Panc1 (cell line): Measurements from ENCODE around the gene PSME3IP1. TPM values are rescaled to one million over a fixed set of nuclear protein-coding genes. Genes with fewer than 3 reads are reported as not detected.

ENCODE experiments used
- ATAC-seq: fragments of 200-7000 bp; cut with Tn5 transposase; 2 replicates; pipeline ENCODE4 v1.9.1; 2020; ENCODE audit warnings: mild to moderate bottlenecking, moderate library complexity
- BruUV-seq: library from RNA; stranded (reverse); fragments of 400-500 nt; replicated peaks from 2 replicates; lab custom pipeline; 2021; lab: Mats Ljungman, UMichigan
- CTCF ChIA-PET: fragments of 300-600 bp; sonication (Branson Sonifier 250); formaldehyde crosslinking; loops from one replicate; lab custom pipeline; 2022; ENCODE audit warnings: antibody characterized with exemption; lab: Charles Lee
- POLR2A ChIA-PET: fragments of 300-600 bp; sonication (Branson Sonifier 250); formaldehyde crosslinking; loops from one replicate; lab custom pipeline; 2022; ENCODE audit warnings: antibody characterized with exemption; lab: Charles Lee
- DNase-seq: peaks from one replicate; pipeline ENCODE4 v3.0.0-alpha.2; 2010; ENCODE audit warnings: low read depth, low spot score
- H3K27ac ChIP-seq: 2 replicates; pipeline ENCODE4 v1.5.1; 2011; ENCODE audit warnings: mild to moderate bottlenecking, low read length, inconsistent platforms
- H3K27me3 ChIP-seq: fragments of 200-500 bp; sonication (Bioruptor generic); 2 replicates; pipeline ENCODE4 v1.6.0; 2014; ENCODE audit warnings: low read length, inconsistent platforms; ENCODE audit not compliant: control insufficient read depth, insufficient read depth
- H3K36me3 ChIP-seq: fragments of 200-500 bp; sonication (Bioruptor generic); 2 replicates; pipeline ENCODE4 v1.5.1; 2014; ENCODE audit warnings: inconsistent platforms, mild to moderate bottlenecking, low read length, moderate library complexity; ENCODE audit not compliant: control insufficient read depth, insufficient read depth
- H3K4me1 ChIP-seq: 2 replicates; pipeline ENCODE4 v1.5.1; 2011; ENCODE audit warnings: inconsistent platforms, mild to moderate bottlenecking, low read length, moderate library complexity; ENCODE audit not compliant: control insufficient read depth, insufficient read depth
- H3K4me3 ChIP-seq, 2 experiments: 2 replicates each; pipeline ENCODE4 v1.5.1; 2011 to 2012; ENCODE audit warnings: low read depth in 2 of 2, low read length in 2 of 2, mild to moderate bottlenecking in 2 of 2, inconsistent platforms in 1 of 2, moderate library complexity in 1 of 2
- H3K9me3 ChIP-seq: fragments of 200-500 bp; sonication (Bioruptor generic); 2 replicates; pipeline ENCODE4 v1.5.1; 2014; ENCODE audit warnings: low read depth, mild to moderate bottlenecking, inconsistent platforms, low read length, moderate library complexity; ENCODE audit not compliant: control insufficient read depth, insufficient read depth
- CTCF ChIP-seq: fragments of 450-650 bp; IDR thresholded peaks from 2 replicates; pipeline ENCODE4 v1.5.1; 2017; ENCODE audit warnings: mild to moderate bottlenecking
- POLR2AphosphoS5 ChIP-seq: IDR thresholded peaks from 2 replicates; pipeline ENCODE4 v1.6.1; 2012; ENCODE audit warnings: mild to moderate bottlenecking, low read depth, low read length, moderate library complexity
- REST ChIP-seq, 2 experiments: IDR thresholded peaks; 2 replicates each; pipeline ENCODE4 v1.6.1; 2011 to 2012; ENCODE audit warnings: low read depth in 2 of 2, control low read depth in 1 of 2, low read length in 1 of 2, mild to moderate bottlenecking in 1 of 2, moderate library complexity in 1 of 2; ENCODE audit not compliant: insufficient read depth in 1 of 2
- SIN3A ChIP-seq: IDR thresholded peaks from 2 replicates; pipeline ENCODE4 v1.6.1; 2012; ENCODE audit warnings: low read depth, mild to moderate bottlenecking, low read length, moderate library complexity, borderline replicate concordance; ENCODE audit not compliant: insufficient read depth
- TCF7L2 ChIP-seq: IDR thresholded peaks from 2 replicates; pipeline ENCODE4 v1.6.1; 2011; ENCODE audit warnings: mild to moderate bottlenecking, low read depth, low read length, inconsistent platforms
- in situ Hi-C: cut with HindIII; loops from 2 replicates; pipeline ENCODE4 v1.10.0; 2016; ENCODE audit warnings: low sequenced_read_pairs, low pct_unique_long_range_greater_than_20kb
- intact Hi-C: fragments of 100-400 bp; cut with micrococcal nuclease; formaldehyde crosslinking; loops from one replicate; pipeline ENCODE4 v1.10.0; 2022; ENCODE audit not compliant: unreplicated experiment
- total RNA-seq: library from RNA; stranded (reverse); gene quantifications from one replicate; pipeline ENCODE4 v1.2.1, GENCODE V29; 2021; ENCODE audit not compliant: unreplicated experiment

The PSME3IP1 gene
- total RNA-seq, 1 experiment from 2014 or later: 67.6 TPM

- BruUV-seq: no TSS peak
- Histone ChIP-seq H3K36me3 (no peaks in the 10 kb centered on the region), H3K4me3 (no peak overlapping the region), H3K9me3 (no peaks in the 10 kb centered on the region), H3K27ac (no peak overlapping the region), H3K27me3 (no peaks in the 10 kb centered on the region), H3K4me1 (no peaks in the 10 kb centered on the region)
- intact Hi-C loops (loop anchor here (10.0 kb wide), 1 partner anchor 59 kb away; no protein-coding TSS in a partner anchor), in situ Hi-C loops (no loop called here)
- DNase-seq (no peak), ATAC-seq (no peak)
- no peak for TF ChIP-seq POLR2AphosphoS5
- no peak for TF ChIP-seq TCF7L2
- TF ChIP-seq REST (IDR thresholded peaks at IDR 0.05; ENCODE audit: insufficient read depth in 1 of 2, low read depth in 2 of 2, low read length in 1 of 2): no peak
- no peak for TF ChIP-seq SIN3A
- TF ChIP-seq CTCF: no peak
- ChIA-PET CTCF (no interaction called here), POLR2A (interaction anchor here (1.1 kb wide), 1 partner anchor 8 kb away, joined by 3 read pairs; no protein-coding TSS in a partner anchor)
Observed at GRCh38 chr16:57143149-57143921, 42.5 kb downstream of the PSME3IP1 start.

GRCh38 chr16:57141822-57142631 lies 43.8 kb downstream of the PSME3IP1 start:
- Histone ChIP-seq H3K36me3 (no peaks in the 10 kb centered on the region), H3K4me1 (no peaks in the 10 kb centered on the region), H3K9me3 (no peaks in the 10 kb centered on the region), H3K4me3 (no peak overlapping the region), H3K27ac (no peak overlapping the region), H3K27me3 (no peaks in the 10 kb centered on the region)
- POLR2A ChIA-PET: interaction anchor here (0.7 to 1.1 kb wide), 2 partner anchors 10 to 184 kb away, joined by 3 to 5 read pairs; no protein-coding TSS in a partner anchor
- intact Hi-C loops (loop anchor here (10.0 kb wide), 1 partner anchor 57 kb away; no protein-coding TSS in a partner anchor), in situ Hi-C loops (no loop called here)
- no TSS peak for BruUV-seq
- CTCF ChIA-PET: no interaction called here
- DNase-seq (no peak), ATAC-seq (no peak)
- no peak for TF ChIP-seq POLR2AphosphoS5
- TF ChIP-seq SIN3A: no peak
- TF ChIP-seq CTCF: no peak
- TF ChIP-seq REST (IDR thresholded peaks at IDR 0.05; ENCODE audit: insufficient read depth in 1 of 2, low read depth in 2 of 2, low read length in 1 of 2): no peak
